Fibroblast of gingiva (primary cell): Measurements from ENCODE around the gene ANAPC13.
A peak's percentile ranks its signal among the peaks of the same experiment; 100 is the strongest.

Experiments used
- DNase-seq: peaks from one replicate; pipeline ENCODE4 v3.0.0-alpha.2; 2011; ENCODE audit warnings: low read depth

Gene ANAPC13, protein sequence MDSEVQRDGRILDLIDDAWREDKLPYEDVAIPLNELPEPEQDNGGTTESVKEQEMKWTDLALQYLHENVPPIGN

DNA sequence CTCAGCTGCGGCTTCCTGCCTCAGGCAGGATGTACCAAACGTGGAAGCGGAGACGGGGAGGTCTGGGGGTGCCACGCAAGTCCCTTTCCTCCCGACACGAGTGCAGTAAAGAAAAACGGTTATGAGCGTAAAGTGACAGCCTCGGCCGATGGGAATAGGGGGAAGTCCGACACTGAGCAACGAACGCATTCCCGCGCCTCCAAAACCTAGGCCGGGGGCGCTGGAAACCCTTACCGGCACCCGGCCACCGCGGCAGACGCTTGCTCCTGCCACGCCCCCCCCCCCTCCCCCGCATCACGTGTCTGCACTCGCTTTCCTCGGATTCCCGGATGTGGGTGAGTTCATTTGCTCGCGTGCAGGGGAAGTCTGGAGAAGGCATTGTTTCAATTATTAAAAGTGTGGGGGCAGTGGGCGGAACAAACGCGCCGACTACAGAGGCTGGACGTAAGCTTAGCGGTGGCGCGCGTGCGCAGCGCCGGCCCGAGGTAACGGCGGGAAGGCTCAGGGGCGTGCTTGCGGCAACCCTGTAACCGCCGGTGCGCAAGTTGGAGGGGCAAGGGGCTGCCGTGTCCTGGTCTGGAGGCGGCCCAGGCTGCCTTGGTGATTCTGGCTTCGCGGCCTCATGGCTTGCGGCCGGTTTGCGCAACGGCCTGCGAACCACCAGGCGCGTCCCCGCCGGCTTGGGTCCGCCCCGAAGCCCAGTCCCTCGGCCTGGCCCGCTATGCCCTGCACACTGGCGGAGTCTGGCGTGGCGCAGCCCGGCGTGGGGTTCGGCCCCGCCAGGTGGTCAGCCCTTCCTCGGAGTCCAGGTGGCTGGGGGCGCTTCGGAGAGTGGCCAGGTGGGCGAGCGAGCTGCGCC lies at the start of gene ANAPC13, which contains the start of gene CEP63:
Gene ANAPC13, minus strand, starts transcription at position 268 of the 859 bp plus-strand sequence. CDS start 3,081 bp downstream, outside the sequence.
Gene CEP63, plus strand, starts transcription at position 340 of the 859 bp plus-strand sequence. CDS start 9,264 bp downstream, outside the sequence.
- peak; percentile 99 for DNase-seq

DNA sequence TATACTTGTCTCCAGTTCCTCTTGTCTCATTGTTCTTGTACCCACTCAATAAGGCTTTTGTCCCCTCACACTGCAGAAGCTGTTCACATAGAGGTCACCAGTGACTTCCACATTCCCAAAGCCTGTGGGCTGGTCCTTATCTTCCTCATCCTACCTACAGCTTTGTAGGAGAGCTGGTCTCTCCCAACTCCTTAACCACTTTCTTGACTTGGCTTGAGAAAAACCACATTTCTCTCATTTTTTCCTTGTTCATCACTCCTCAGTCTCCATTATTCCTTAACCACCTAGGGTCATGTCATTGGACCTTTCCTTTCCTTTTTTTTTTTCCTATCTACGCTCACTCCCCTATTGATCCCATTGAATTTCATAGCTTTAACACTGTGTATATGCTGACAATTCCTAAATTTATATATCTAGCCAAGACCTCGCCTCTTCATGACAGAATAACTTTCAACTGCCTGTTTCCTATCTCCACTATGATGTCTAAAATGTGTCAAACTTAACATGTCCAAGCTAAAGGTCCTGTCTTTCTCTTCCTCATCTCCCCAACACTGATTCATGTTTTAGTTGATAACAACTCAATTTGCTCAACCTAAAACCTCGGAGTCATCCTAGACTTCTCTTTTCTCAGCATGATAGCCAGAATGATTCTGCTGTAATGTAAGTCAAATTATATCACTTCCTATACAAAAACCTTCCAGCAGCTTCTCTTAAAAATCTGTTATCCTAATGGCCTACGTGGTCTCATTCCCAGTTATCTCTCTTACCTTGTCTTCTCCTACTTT lies 49.6 kb upstream of the ANAPC13 start:
- DNase-seq, result no peak

DNA sequence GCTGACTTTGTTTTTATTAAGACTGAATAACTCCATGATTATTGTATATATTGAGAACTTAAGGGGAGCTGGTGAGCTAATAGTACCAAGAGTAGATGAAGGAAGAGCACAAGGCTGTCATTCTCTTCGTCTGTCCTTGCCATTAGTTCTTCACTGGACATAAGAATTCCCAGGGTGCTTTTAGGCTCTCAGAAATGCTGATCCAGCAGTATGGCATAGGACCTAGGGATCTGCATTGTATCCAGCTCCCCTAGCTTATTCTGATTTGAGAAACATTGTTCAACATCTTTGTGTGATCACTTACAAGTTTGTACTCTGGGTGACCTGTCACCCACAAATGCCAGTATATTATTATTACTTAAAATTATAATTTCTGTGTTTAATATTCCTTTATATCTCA lies 47.7 kb upstream of the ANAPC13 start:
- no peak for DNase-seq

DNA sequence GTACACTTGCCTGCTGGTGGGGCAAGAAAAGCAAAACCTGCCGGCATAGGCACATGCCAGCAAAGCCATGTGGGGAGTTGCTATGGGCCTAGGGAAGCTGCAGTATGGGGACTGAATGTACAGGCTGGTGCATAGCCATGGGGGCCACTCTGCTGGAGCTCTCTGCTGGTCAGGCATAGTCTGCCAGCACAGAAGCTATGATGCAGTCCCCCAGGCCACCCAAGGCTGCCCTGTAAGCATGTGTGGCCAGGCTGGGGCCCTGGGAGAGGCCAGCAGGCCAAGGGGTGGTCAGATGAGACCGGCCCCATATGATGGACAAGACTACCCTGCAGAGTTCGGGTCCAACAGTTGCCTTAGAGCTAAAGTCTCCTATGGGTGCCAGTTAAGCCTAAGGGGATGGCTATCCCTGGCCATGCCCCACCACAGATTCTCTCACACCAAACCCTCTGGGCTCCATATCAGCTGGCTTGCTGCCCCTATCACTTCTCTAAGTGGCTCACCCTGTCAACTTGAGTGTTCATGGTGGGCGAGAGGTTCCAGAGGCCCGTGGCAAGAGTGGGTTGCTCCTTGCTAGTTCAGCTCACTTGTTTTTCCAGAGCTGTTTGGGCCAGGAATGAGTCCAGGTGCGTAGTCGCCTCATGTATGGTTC lies 41.9 kb upstream of the ANAPC13 start:
- no peak for DNase-seq

DNA sequence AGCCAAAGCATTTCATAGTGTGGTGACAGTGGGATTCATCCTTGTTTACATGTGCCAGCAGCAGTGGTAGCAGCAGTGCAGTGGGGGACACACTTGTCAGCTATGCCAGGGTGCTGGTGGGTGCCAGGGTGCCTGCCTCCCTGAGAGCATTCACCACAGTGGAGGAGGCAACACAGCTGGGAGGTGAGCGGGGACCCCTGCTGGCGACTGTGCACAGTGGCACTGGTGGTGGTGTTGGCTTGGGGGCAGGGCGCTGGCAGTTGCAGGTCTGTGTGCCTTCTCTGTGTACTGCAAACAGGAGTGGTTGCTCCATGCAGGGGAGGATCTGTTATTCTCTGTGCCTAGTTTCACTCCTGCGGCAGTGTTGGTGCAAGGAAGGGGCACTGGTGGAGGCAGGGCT lies 41.3 kb upstream of the ANAPC13 start:
- DNase-seq, result no peak

DNA sequence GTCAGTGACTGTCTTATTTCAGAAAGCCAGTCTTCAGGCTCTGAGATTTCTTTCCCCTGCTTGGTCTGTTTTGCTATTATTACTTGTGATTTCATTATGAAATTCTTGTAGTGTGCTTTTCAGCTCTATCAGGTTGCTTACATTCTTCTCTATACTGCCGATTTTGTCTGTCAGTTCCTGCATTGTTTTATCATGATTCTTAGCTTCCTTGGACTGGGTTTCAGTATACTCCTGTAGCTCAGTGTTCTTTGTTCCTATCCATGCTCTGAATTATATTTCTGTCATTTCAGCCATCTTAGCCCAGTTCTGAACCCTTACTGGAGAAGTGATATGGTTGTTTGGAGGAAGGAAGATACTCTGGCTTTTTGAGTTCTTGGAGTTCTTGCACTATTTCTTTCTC lies 40.5 kb upstream of the ANAPC13 start:
- DNase-seq, result no peak

DNA sequence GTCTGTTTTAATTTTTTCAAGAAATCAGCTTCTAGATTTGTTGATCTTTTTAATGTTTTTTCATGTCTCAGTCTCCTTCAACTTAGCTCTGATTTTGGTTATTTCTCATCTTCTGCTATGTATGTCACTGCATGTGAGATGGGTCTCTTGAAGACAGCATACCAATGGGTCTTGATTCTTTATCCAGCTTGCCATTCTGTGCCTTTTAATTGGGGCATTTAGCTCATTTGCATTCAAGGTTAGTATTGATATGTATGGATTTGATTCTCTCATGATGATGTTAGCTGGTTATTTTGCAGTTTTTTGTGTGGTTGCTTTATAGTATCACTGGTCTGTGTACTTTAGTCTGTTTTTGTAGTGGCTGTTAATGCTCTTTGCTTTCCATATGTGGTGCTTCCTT lies 39.5 kb upstream of the ANAPC13 start:
- DNase-seq, result no peak

DNA sequence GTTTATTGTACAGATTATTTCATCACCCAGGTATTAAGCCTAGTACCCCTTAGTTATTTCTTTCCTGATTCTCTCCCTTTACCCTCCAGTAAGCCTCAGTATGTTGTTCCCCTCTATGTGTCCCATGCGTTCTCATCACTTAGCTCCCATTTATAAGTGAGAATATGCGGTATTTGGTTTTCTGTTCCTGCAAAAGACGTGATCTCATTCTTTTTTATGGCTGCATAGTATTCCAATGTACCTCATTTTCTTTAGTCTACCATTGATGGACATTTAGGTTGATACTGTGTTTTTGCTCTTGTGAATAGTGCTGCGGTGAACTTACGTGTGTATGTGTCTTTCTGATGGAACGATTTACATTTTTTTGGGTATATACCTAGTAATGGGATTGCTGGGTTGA lies 36.8 kb upstream of the ANAPC13 start:
- DNase-seq, result no peak

DNA sequence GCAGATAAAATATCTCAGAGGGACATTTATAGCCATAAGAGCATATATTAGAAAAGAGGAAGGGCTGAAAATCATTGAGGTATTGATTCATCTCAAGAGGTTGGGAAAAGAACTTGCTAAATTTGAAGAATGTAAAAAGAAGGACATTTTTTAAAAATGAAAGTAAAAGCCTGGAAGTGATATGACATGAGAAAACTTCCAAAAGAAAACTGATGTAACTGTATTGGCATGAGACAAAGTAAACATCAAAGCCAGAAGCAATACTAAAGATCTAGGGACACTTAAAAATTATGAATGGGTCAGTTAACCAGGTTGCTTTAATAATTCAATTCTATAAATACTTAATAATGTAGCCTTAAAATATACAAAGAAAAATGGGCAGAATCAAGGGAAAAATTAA lies 32.0 kb upstream of the ANAPC13 start:
- peak; percentile 8 for DNase-seq

DNA sequence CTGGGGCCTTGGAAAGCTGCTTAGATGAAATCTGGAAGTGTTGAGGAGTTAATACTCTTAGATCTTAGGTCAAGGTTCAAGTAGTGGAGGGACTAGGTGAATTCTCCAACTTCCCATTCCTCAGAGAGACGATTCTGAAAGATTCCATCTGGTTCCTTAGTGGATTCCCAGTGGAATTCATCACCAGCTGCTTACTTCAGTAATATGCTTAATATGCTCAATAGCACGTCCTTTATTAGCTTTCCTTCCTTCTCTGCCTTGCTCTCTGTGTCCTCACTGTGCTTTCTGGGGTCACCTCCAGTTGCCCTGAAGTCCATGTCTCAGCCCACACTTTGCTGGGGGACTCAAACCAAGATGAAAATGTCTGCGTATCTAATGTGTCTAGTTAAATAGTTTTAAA lies 31.1 kb upstream of the ANAPC13 start:
- no peak for DNase-seq

DNA sequence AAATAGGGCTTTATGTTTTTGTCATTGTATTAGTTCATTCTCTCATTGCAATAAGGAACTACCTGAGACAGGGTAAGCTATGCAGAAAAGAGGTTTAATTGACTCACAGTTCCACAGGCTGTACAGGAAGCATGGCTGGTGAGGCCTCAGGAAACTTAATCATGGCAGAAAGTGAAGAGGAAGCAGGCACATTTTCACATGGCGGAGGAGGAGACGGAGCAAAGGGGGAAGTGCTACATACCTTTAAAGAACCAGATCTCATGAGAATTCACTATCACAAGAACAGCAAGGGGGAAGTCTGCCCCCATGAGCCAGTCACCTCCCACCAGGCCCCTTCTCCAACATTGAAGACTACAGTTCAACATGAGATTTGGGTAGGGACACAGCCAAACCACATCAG lies 25.7 kb upstream of the ANAPC13 start:
- no peak for DNase-seq

DNA sequence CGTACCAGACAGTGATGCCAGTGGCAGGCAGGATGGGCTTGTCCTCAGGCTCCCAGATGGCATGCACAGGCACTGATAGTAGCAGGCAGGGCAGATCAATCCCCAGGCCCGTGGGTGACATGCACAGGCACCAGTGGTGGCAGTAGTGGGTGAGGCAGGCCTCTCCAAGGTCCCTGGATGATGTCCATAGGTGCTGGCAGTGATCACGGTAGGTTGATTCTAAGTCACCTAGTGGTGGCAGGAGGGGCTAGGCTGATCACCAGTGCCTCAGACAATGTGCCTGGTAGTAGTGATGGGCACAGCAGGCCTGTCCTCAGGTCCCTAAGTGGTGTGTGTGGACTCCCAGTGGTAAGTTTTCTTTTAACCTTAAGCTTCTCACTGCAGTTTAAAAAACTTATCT lies 19.7 kb upstream of the ANAPC13 start:
- no peak for DNase-seq

DNA sequence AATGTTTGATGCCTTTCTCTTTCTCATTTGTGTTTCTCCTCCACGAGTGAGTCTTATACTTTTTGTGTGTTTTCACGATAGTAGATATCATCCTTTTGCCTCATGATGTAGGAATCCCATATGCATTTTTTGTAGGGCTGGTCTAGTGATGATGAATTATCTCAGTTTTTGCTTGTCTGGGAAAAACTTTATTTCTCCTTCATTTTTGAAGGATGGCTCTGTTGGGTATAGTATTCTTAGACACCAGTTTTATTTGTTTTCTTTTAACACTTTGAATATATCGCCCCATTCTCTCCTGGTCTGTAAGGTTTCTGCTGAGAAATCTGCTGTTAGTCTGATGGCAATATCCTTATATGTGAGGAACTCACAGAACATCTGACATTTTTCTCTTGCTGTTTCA lies 18.3 kb upstream of the ANAPC13 start:
- no peak for DNase-seq

DNA sequence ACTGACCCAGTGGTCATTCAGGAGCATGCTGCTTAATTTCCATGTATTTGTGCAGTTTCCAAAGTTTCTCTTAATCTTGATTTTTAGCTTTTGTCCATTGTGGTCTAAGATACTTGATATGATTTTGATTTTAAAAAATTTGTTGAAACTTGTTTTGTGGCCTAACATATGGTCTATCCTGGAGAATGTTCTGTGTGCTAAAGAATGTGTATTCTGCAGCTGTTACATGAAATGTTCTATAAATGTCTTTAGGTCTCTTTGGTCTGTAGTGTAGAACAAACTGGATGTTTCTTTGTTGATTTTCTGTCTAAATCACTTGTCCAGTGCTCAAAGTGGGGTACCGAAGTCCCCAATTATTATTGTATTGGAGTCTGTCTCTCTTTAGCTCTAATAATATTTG lies 17.5 kb upstream of the ANAPC13 start:
- no peak for DNase-seq

DNA sequence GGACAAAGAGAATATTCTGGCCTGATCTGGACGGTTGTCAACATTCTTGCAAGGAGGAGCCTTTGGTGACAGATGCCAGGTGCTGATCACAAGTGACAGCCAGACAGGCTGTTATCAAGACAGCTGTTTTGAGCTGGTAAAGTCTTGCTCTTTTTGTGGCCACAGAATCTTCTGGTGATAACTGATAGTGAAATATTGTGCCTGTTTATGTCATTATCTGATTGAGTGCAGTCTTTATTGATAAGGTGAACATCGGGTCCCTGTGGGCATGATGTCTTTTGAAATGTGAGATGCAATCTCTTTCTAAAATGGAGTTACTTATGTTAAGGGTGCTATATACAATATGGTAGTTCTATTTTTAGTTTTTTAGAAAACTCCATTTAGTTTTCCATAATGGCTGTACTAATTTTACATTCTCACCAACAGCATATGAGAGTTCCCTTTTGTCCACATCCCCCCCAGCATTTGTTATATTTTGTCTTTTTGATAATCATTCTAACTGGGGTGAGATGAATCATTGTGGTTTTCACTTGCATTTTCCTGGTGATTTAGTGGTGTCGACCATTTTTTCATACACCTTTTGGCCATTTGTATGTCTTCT lies 10.8 kb upstream of the ANAPC13 start:
- no peak for DNase-seq

DNA sequence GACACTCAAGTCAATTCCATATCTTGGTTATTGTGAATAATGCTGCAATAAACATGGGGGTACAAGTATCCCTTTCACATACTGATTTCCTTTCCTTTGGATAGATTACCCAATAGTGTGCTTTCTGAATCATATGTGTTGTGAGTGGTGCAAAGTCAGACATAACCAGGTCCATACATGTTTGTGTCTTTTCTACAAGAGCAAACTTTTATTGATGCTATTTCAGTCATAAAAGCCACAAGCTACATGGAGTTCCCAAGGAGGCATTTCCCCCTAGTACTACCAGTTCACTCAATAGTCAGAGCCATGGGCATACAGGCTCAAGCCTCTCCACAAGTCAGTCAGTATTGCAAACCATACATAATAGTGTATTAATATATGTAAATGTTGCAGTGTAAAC lies 10.2 kb upstream of the ANAPC13 start:
- no peak for DNase-seq

DNA sequence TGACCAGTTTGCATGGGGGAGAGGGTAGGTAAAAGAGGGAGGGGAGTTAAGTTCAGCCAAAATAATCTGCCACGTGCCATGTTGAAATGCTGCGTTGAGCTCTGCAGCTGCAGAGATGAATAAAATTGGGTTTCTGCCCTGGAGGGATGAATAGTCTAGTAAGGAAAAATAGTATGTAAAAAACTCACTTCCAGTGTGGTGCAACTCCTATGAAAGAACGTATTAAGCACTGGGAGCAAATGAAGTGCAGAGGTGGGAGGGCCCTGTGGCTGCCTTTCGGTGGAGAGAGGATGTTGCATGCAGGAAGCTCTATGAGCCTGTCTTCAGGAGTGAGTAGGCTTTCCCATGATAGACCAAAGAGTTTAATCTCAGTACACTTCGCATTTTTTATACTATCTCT lies 8.7 kb upstream of the ANAPC13 start:
- no peak for DNase-seq

DNA sequence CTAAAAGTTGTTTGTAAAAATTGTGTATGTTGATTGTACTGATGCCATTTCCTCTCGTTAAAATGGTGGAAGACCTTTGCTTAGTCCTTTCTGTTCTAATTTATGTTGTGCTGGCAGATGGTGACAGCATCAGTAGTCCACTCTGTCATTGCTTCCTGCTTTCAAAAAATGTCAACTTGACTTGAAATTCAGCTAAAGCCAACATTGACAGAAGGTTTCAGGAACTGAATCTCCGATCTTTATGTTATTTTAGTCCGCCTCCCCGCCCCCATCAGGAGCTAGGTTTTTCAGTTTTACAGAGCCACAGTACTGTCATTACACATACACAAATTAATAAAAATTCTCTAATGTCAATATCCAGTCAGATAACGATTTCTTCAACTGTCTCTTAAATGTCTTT lies 1.6 kb upstream of the ANAPC13 start:
- DNase-seq, result no peak

DNA sequence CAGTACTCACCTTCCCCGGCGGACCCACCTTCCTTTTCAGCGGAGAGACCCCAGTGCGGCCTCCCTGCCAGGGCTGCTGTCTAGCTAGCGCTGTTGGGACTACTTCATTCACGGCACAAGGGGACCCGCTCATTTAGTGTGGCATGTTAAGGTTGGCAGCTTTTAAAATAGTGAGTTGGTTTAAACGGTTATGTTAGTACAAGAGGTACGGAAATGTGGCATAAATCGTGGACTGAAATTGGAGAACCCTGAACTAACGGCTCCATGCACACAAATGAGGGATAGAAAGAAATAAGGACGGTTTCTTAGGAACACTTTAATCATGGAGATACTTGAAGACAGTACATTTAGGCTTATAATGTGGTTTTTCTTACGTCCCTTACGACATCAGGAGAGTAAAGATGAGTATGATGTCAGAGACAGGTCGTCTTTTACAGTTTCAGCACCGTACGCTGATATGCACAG lies 824 bp upstream of the ANAPC13 start:
- DNase-seq, result peak; percentile 26

DNA sequence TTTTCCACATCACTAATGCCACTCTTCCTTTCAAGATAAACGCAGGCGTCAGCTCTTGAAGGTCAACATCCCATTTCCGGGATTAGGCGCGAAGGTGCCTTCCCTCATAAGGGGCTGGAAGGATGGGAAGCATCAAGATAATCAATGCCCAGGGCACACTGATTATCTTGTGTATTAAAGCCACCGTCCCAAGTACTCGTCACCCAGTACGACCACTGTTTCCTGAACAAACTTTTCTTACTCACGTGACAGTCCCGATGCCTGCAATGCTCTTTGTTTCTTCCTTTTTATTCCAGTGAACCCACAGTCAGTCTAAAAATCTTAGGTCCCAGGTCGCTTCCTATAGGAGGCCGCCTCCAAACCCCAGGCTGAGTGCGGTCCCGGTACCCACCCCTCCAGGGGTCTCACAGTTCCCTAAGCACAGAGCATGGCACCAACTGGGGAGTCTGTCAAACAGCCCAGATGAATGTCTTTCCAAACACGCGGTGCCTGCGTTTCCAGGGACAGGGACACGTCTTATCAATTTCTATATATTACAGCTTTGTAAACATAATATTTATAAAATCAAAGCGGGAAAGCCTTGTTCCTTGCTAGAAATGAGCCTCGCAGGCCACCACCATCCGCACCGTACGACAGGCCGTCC lies 589 bp downstream of the ANAPC13 start:
- DNase-seq, result peak; percentile 9

DNA sequence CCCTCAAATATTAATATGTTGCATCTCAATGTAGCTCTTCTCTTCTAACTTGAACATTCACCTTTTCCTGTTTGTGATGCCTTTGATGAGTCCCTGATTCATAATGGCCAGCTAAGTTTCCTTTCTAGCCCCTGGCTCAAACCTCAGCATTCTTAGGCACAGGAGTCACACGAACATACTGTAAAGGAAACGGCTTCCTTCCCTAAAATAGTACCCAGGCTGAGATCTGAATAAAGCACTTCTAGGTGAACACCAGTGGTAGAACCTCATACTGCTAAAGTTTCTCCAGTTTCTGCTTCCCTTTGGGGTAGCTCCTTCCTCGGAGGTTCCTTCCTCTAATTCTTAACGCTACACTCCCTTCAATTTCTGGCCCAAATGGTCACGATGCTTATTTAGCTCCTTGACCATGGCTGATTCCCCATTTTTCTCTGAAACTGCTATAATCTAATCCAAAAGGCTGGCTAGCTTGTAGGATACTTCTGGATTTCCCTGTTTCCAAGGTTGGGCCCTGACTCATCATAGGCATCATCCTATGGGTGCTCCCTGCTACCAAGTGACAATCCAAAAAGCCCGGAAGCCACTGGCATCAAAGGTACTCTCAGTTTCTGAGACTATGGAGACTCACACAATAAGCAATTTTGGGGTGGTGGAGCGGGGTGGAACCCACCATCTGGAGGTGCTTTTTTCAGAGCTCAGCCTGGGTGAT lies 2.4 kb downstream of the ANAPC13 start:
- peak; percentile 36 for DNase-seq
